Activated CD4-positive, CD25-positive, alpha-beta regulatory T cell treated with anti-CD3 and anti-CD28 coated beads, Interleukin-2, amount 50 U/mL, for 72 hours (primary cell): ENCODE results near the gene BTN1A1.
"Not testable (repeated sequence)": the region's sequence is repeated elsewhere in the genome, so short reads cannot be mapped to it uniquely, and the experiment has no call there.

ENCODE experiments used
- DNase-seq: peaks from one replicate; pipeline ENCODE4 v3.0.0; 2021

Gene BTN1A1, protein sequence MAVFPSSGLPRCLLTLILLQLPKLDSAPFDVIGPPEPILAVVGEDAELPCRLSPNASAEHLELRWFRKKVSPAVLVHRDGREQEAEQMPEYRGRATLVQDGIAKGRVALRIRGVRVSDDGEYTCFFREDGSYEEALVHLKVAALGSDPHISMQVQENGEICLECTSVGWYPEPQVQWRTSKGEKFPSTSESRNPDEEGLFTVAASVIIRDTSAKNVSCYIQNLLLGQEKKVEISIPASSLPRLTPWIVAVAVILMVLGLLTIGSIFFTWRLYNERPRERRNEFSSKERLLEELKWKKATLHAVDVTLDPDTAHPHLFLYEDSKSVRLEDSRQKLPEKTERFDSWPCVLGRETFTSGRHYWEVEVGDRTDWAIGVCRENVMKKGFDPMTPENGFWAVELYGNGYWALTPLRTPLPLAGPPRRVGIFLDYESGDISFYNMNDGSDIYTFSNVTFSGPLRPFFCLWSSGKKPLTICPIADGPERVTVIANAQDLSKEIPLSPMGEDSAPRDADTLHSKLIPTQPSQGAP

GRCh38 chr6:26500102-26500501, at the start of gene BTN1A1:
Gene BTN1A1, plus strand, starts transcription at chr6:26500303. Its CDS starts 984 bp downstream, at chr6:26501287.
- no peak for DNase-seq

- no peak for DNase-seq
Observed at GRCh38 chr6:26452631-26453235, 47.4 kb upstream of the BTN1A1 start.

- no peak for DNase-seq
Observed at GRCh38 chr6:26454631-26455030, 45.5 kb upstream of the BTN1A1 start.

DNA sequence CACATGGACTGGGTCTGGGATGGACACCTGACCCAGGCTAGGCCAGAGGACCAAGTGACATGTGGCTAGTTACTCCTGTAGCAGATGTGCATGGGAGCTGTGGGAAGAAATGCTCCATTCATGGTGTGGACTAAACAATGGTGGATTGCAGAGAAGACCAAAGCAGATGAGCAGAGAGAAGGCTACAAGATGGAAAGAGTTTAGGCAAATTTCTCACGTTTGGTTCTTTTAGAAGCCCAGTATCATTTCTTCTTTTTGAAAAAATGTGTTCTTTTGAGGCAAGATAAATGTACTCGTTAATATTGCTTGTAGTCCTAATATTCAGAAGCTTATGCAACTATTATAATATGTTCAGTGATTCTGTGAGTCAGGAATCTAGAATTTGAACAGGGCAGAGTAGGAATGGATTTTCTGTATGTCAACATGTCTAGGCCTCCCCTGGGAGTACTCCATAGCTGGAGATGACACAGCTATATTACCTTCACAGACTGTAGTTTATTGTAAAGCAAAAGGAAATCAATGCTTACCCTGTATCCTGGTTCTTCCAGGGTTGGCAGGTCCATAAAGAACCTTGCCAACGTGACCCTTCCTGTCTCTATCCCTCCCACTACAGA, 44.6 kb upstream of the BTN1A1 start:
- no peak for DNase-seq

- no peak for DNase-seq
Observed at GRCh38 chr6:26457264-26457805, 42.8 kb upstream of the BTN1A1 start.

- peak; percentile 60 for DNase-seq
Observed at GRCh38 chr6:26457806-26458688, 42.1 kb upstream of the BTN1A1 start, which contains the start of gene BTN2A1. Gene BTN2A1, plus strand, starts transcription at chr6:26457955. Its CDS starts 682 bp downstream, at chr6:26458637.

- no peak for DNase-seq
Observed at GRCh38 chr6:26459023-26459810, 40.9 kb upstream of the BTN1A1 start.

DNA sequence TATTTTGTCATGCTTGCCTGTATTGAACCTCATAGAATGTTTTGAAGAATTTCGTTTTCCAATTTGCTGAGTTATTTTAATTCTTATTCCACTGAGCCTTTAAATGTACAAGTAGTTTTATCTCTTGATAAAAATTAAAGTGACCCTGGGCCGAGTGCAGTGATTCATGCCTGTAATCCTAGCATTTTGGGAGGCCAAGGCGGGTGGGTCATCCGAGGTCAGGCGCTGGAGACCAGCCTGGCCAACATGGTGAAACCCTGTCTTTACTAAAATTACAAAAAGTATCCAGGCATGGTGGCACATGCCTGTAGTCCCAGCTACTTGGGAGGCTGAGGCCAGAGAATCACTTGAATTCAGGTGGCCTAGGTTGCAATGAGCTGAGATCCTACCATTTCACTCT, 38.8 kb upstream of the BTN1A1 start:
- not testable (repeated sequence) for DNase-seq

- no peak for DNase-seq
Observed at GRCh38 chr6:26464014-26464413, 36.1 kb upstream of the BTN1A1 start.

DNA sequence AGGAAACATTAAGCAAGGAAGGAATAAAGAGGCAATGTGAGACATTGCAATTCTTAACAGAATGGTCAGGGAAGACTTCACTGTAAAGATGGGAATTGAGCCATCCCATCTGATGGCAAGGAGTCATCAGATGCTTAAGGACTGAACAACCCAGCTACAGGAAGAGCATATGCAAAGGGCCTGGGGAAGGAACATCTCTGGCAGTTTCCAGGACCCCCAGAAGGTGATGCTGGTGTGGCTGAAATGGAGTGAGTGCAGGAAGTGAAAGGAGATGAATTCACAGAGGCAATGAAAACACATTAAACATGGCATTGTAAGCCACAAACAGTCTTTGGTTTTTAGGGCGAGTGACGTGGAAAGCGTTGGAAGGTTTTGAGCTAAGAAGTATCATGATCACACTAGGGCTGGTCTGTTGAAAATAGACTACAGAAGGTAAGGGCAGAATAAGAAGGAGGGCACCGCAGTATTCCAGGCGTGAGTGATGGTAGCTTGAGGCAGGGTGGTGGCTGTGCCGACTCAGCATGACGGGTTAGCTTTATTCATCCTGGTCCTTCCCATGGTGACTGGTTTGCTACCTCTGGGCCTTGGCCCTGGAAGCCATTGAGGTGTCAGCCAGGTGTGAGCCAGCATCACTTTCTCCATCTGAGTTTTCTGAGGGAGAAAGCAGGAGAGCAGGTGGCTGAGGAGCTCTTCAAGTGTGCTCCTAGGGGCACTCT, 35.5 kb upstream of the BTN1A1 start:
- no peak for DNase-seq

GRCh38 chr6:26465776-26466175, 34.3 kb upstream of the BTN1A1 start:
- no peak for DNase-seq

GRCh38 chr6:26468829-26469228, 31.3 kb upstream of the BTN1A1 start:
- no peak for DNase-seq

- no peak for DNase-seq
Observed at GRCh38 chr6:26470643-26471042, 29.5 kb upstream of the BTN1A1 start.

- no peak for DNase-seq
Observed at GRCh38 chr6:26471970-26472369, 28.1 kb upstream of the BTN1A1 start.

- DNase-seq = no peak
Observed at GRCh38 chr6:26472549-26473290, 27.4 kb upstream of the BTN1A1 start.

- no peak for DNase-seq
Observed at GRCh38 chr6:26473429-26473757, 26.7 kb upstream of the BTN1A1 start.

DNA sequence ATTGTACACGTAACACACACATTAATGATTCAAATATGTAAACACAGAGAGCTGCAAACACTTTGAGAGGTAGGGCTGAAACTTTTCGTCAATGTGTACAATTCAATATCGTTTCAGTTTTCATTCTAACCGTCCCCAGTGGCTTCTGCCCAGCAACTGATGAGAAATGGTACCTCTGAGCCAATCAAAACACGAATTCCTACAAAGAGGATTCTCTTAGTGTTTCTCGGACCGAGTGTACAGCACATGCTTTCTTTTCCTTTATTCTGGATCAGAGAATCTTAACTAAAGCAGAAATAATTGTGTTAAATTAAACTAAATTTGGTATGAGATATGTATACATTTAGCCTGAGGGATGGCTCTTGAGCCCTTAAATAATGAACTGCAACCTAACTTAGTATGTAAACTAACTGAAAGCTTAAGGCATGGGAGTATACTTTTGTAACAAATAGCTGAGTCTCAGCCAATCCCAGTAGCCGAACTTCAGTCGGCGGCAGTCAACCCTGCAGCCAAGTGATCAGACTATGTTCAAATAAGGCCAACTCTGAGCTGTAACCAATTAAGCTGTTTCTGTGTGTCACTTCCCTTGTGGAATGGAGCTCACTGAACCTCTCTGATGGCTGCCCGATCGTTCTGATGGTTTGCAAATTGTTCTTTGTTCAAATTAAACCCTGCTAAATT, 26.2 kb upstream of the BTN1A1 start:
- peak; percentile 55 for DNase-seq

DNA sequence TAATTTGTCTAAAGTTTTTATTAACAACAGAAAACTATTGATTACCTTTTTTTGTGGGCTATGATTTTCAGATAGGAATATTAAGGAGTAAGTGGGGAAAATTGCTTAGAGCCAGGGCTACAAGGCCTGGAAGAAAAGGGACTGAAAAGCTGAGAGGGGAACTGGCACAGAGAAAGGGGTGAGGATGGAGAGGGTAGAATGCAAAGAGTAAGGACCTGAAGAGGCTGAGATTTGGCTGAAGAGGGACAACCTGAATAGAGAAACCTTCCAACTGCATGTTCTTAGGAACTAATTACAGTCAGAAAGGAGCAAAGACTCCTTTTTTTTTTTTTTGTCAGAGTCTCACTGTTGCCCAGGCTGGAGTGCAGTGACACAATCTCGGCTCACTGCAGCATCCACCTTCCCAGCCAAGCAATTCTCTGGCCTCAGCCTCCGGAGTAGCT, 25.6 kb upstream of the BTN1A1 start:
- DNase-seq = no peak
